HG03135 (cell line): Measurements from ENCODE around the gene SUPT4H1.

Experiments
- ATAC-seq: cut with Tn5 transposase; IDR thresholded peaks from one replicate; pipeline ENCODE4 v1.9.1; 2021; ENCODE audit warnings: mild to moderate bottlenecking, moderate library complexity; ENCODE audit not compliant: unreplicated experiment

The SUPT4H1 gene

DNA sequence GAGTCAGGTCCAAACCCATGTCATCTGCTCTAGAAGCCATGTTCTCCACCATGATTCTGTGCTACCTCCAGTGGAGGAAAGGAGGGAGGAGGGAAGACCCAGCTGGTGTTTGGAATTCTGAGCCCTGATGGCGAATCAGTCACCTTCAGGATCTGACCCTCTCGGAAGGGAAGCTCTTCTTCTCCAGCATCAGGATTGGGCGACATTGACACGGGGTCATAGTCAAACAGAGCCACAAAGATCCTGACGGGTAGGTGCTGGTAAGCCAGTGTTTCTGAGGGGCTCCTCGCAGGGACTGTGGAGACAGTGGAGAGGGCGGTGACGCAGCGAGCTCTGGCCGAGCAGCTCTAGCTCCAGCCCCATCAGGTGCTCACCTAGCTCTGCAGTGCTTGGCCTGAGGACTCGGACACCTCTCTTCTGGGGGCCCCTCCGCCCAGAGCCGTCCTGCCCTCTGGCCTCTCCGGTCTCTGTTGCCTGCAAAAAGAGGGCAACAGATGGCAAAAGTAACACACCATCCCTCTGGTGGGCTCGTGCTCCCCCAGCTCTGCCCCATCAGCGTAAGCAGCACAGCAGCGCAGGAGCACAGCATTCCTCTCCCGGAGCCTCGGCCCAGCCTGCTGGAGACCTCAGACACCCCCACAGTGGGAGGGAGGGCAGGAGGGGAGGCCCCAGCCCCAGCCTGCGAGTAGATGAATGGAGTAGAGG is 44.4 kb downstream of the SUPT4H1 start:
- no peak for ATAC-seq

DNA sequence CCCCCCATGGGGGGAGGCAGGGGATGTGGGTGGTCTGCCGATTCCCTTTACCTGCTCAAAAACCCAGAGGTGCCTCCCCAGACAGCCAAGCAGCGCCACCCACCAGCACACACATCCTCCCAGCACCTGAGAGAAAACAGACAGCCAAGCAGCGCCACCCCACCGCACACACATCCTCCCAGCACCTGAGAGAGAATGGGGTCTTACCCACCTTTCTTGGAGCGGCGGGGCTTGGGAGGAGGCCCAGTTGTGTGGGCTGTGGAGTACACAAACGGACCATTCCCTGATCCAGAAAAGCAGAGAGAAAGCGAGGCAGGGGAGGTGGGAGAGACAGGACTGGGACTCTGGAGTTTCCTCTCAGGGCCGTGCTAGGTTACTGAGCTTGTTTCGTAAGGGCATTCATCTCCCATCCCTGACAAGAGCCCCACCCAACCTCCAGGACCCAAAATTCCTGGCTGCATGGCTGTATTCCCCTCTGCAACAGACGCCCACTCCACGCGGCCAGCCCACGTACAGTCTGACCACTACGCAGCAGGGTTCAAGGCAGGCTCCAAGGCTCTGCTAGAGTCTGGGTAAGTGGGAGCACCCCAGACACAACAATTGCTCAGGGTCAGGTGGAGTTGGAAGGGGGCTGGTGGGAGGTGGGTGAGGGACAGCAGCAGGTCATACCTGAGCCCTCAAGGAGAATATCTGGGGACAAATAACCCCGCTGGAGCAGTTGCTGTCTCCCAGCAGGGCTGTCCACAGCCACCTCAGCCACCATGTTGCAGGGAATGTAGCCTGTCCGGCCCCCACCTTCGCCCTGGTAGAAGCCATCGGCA is 45.7 kb downstream of the SUPT4H1 start:
- ATAC-seq = no peak

DNA sequence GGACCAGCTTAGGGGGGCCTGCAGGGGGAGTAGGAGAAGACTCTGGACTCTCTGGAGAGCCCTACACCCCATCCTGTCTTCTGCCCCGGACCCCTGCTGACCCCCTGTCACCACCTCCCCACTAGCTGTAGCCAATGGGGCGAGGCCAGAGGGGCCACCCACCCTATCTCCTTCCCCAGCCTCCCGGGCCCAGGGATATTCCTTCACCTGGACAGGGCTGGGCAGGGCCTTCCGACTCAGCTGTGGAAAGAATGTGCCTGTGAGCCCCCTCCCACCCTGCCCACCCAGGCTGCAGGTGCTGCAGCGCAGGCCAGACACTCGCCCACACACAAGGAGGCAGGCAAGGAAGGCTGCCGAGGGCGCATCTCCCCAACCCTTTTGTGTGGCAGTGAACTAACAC is 46.4 kb downstream of the SUPT4H1 start:
- ATAC-seq = no peak

DNA sequence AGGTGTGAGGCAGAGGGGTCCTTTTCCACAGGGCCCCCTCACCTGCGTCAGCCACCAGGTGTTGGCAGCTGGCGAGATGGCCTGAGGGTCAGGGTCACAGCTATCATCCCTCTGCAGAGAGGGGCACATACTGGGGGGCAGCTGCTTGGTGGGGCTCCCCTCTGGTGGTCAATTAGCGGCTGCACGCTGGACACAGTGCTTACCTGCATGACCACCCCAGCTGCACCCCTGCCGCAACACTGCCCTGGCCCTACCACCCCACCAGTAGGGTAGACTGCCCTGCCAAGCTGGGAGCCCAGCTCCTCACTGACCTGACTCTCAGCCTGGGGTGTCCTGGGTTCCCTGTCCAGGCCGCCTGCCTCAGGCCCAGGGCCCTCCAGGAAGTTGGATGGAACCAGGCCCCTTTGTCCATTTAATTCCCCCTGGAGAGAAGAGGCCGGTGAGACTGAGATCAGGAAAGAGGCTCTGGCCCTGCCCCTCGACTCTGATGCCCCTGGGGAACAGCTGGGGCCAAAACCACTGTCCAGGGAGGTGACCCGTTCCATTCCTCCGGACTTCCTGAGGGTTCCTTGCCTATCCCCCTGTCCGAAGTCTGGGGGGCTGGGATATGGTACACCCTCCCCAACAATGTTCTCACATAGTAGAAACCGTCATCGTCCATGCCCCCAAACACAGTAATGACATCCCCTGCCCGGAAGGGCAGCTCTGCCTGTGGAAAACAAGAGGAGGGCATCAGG is 47.1 kb downstream of the SUPT4H1 start:
- ATAC-seq = no peak

DNA sequence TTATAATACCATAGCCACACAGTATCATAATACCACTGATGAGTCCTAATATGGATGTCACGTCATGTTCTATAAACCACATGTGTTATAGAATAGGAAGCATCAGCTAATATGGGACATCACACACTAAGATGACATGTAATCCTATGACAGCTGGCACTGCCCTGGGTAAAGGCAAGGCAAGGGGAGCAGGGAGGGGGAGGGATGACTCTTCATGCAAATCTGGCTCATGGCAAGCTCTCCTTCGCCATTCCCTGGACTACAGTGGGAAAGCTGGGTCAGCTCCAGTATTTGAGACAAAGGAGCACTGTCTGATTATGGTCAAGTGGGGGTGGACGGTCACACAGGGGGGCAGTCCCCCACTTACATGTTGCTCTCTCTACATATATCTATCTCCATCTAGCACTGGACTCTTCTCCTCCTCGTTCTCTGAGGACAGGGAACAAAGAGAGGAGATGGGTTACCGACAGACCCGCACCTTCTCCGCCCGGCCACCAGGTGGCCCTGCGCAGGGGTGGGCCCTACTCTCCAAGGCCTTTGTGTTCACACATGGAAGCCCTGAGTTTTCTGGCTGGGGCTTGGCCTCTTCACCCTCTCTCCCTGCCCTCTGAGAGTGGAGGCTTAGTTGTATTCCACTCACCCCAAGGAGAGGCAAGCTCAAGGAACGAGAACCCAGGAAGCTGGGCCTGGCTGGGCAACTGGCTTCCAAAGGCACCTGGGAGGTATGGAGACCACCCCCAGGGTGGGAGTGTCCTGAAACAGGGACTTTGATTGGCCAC is 47.8 kb downstream of the SUPT4H1 start:
- no peak for ATAC-seq

DNA sequence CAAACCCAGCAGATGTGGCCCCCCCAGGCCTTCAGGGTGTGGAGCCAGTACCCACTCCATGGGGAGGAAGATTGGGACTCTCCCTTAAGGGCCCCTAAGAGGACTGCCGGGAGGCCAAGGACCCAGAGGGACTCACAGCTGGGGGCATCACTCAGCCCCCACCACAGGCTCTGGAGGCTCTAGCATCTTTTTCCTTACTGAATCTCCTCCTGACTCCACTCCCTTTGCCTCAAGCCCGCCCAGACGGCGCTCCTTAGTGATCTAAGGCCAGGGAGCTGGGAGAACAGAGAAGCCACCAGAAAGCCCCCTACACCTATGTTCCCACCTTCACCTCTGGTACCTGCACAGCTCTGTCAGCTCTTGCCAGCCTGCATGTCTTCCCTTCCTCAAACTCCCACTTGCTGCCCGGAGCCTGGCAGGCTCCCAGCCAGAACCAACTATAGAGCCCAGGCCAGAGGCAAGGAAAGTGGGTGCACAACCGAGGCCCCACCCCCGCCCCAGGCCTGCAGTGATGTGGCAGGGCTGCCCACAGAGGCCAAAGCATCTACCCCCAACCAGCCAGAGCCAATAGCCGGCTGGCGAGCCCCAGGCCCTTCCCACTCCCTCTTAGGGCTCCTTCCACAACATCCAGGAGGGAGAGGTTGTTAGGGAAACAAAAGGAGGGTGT is 48.9 kb downstream of the SUPT4H1 start:
- ATAC-seq = no peak

DNA sequence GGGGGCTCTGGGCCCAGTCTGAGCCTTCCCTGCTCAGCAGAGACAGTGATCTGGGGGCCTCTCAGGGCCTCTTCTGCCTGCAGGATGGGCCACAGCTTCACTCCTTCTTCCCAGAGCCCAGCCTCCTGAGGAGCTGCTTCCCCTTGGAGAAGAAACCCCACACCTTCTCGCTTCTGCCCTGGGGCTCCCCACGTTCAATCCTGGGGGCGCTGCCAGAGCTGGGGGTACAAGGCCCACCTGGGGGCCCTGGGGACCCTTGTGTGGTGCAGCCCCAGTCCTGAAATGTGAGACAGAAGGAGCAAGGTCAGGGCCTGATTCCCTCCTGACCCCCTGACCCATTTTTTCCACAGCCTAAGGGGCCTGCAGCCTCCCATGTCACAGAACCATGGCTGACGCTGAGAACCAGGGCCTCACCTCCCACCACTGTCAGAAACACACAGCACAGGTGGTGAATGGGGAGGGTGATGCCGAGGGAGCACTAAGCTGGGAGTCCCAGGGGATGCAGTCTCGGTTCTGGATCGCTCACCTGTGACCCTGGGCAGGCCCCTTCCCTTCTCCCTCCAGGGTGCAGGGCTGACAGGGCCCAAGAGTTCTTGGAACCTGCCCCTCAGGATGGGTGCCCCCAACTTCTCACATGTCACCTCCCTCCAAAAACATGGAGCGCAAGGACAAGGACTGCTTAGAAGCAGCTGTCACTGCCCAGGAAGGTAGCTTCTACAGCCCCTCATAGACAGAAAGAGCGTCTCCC is 49.7 kb downstream of the SUPT4H1 start:
- ATAC-seq = no peak

DNA sequence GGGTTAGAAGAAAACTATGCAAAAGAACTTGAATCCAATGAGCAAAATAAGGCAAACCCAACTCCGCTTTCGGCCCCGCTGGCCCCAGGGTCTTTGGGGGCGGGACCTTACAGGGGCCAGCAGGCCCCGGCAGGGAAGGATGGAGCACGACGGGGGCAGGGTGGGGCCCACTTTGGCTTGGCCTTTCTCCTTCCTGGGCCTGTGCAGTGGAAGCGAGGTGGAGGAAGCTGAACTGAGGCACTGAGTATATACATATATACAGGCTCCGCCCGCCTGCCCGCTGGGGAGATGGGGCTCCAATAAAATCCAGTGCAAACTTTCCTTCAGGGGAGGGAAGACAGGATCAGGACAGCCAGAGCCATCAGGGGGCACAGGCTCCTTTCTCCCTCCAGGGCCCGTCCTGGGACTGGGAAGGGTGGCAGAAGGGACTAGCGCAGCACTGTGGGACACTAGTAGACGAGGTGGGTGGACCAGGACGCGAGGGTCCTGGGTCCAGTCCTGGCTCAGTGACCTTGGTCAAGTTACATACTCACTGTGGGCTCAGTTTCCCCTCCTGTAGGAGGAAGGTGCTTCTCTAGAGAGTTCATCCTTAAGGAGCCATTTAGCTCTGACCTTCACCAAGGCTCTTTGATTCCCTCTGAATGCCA is 50.4 kb downstream of the SUPT4H1 start:
- ATAC-seq = no peak

DNA sequence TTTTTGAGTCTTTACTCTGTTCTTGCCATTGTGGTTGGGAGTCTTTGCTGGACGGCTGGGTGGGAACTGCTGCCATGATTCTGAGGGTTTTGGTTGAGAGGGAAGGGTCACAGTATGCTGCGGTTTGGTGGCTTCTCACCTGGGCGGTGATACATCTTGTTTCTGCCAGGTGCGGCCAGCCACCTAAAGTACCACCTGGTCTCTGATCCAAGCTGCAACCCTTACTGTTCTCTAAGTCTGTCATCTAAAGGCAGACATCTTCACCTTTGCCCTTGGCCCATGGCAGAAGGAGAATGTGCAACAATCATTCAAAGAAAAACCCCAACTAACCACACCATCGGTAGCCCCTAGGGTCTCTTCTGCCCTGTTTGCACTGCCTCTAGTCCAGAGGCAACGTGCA is 51.7 kb downstream of the SUPT4H1 start:
- ATAC-seq = no peak
